HG03025 (cell line): ENCODE data around the gene GPR18.
"Not testable (repeated sequence)": the region's sequence is repeated elsewhere in the genome, so short reads cannot be mapped to it uniquely, and the experiment has no call there.

ENCODE experiments used
- ATAC-seq: cut with Tn5 transposase; IDR thresholded peaks from one replicate; pipeline ENCODE4 v1.9.1; 2021; ENCODE audit warnings: mild to moderate bottlenecking, moderate library complexity; ENCODE audit not compliant: unreplicated experiment, low FRiP score

Gene GPR18

DNA sequence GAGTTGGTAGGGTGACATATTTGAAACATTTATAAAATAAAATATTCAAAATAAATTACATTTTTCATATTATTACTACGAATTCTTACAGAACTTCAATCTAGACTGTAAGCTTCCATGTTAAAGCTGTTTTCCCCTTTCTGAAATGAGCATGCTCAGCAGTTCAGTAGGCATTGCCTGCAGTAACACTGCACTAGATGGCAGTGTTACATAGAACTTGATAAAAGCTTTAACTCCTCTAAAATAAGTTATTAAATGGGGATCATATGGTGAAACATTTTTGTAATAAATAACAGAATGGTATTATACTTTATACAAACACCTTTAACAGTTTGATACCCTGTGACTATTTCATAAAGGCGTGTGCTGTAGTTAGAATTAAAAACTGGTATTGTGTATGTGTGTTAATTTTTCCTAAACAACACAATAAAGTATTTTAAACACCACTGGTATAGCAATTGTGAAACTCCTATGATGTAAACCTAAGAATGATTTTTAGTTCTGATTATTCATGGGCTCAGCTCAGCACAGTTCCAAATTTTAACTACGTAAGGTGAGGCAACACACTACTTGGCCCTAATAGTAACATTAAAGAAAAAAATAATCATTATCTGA is 11.6 kb upstream of the GPR18 start:
- peak; percentile 59 for ATAC-seq

DNA sequence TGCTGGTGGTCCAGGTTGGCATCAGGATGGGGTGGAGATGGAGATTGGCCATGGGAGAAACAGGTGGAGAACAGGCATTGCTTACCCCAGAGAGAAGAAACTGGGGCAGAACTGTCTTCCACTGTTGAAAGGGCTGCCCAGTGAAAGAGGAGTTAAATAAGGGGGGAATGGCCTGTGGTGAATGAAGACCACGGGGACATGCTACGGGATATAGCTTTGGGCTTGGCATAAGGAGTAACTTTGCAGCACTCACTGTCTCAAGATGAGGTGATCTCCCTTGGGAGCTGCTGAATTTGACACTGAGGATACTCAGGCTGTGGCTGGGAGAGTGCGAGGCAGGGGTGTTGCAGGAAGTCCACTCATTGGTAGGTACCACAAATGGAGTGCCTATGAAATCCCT is 10.6 kb upstream of the GPR18 start:
- ATAC-seq: no peak

DNA sequence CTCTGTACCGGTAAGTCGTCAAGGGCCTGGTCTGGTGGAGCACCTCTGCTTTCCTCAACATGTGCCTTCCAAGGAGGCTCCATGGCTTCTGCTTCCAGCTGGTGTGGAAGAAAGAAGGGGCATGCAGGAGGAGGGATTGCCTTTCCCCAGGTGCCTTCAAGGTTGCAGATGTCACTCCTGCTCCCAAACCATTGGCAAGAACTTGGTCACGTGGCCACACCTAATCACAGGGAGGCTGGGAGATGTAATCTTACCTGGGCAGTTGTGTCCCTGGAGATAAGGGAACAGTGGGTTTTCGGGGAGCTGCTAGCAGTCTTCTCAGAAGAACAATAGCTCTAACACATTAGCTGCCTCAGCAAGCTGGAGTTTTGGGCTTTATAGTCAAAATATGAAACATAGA is 9.7 kb upstream of the GPR18 start:
- ATAC-seq: no peak

DNA sequence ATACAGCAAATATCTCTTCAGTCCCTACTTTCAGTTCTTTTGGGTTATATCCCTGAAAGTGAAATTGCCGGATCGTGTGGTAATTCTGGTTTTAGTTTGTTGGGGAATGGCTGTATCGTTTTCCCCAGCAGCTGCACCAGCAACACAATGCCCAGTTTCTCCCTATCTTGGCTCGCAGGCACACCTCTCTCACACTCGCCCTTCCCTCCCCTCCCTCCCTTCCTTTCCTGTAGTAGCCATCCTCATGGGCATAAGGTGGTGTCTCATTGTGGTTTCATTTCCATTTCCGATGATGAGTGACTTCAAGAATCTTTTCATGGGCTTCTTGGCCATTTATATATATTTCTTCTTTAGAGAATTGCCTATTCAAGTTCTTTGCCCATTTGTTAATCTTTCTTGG is 8.6 kb upstream of the GPR18 start:
- no peak for ATAC-seq

DNA sequence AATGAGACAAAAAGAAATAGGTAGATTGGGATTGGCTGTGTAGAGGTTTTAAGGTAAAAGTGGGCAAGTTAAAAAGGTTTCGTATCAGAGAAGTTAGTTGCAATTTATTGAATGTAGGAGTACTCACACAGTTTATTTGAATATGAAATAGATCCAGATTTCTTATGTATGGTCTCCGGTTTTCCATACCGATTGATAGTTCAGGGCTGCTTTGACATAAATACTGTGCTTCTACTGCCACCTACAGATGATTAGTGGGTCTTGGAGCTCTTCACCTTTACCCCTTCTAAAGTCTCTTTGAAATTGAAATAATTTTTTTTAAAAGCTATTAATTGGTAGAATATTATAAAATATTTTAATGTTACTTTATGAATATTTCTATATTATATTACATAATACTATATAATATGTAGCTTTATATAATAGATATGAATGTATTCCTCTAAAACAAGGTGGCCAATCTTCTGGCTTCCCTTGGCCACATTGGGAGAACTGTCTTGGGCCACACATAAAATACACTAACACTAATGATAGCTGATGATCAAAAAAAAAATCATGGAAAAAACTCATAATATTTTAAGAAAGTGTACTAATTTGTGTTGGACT is 7.7 kb upstream of the GPR18 start:
- no peak for ATAC-seq

DNA sequence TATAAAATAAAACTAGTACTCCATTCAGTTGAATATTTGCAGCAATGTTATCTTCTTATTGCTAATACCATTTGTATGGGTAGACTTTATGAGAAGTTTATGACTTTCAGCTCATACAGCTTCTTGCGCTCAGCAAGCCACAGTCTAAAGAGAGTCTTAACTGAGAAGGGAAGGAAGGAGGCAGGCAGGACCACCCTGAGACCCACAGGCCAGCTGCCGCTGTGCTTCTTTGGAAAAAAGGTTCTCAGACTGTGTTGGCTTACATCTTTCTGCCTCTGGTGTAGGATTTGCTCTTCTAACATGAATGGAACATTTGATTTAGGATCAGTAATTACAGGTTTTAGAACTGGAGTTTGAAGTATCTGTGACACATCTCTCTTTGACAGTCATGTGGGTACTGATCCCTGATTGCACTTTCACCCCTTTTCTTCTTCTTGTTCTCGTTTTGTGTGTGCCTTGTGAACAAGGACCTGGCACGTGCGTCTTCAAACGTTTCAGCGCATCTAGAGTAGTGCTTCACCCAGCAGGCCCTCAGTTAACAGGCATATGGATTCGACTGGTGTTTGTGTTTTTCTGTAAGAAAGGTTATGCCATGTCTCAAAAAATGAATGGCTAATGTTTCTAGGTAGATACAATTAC is 7.1 kb upstream of the GPR18 start:
- no peak for ATAC-seq

DNA sequence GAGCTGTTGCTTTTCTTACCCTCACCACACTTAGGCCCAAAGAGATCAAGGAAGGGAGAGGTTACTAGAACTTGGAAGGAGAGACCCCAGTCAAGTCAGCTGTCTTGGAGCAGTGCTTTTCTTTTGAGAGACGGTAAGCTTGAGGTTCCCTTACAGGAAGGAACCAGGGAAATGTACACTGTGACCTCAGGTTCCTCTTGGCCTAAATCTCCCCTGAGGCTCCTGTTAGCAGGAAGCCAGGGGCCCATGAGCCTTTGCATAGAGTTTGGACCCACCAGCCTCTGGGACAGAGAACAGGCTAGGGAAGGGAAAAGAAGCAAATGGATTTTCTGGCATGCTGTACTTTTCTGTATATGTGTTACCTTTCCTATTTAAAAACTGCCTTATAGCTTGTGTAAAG is 5.9 kb upstream of the GPR18 start:
- no peak for ATAC-seq

DNA sequence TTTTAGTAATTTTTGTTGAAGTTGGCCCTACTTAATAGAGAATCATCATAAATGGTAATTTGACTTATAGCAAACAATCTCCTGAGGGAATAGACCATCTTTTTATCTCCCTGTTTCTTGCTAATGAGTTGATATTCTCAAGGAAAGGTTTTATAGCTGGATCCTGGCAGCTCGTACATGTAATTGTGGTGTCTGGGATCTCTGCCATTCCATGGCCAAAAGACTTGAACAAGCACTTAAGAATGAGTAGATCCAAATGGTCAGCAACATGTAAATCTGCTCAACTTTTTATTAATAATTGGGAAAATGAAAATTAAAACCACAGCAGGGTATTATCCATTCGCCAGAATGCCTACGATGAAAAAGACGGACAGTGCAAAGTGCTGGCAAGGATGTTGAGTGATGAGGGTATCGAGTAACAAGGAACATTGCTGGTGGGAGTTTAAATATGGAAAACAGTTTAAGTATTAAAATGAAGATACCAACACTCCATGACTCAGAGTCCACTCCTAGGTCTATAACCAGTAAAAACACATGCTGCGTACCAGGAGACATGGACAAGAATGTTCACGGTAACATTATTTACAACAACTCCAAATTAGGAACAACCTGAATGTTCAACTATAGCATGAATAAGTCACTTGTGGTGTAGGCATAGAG is 5.1 kb upstream of the GPR18 start:
- no peak for ATAC-seq

DNA sequence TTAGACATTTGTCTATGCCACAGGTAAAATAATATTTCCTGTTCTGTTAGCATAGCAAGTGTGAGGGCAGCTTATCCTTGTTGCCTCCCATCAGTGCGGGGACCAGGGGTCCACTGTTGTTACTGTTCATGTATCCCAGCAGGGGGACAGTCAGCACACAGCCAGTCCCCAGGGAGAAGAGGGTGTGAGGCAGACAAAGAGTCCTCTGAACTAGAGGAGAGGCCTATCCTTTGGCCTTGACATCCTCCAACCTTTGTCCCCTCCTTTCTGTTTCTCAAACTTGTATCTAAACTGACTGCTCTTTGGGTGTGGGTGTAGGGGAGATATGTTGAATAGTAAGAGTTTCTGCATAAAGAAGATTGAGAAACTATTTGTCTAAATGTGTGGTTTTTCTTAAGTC is 2.9 kb upstream of the GPR18 start:
- ATAC-seq: no peak

DNA sequence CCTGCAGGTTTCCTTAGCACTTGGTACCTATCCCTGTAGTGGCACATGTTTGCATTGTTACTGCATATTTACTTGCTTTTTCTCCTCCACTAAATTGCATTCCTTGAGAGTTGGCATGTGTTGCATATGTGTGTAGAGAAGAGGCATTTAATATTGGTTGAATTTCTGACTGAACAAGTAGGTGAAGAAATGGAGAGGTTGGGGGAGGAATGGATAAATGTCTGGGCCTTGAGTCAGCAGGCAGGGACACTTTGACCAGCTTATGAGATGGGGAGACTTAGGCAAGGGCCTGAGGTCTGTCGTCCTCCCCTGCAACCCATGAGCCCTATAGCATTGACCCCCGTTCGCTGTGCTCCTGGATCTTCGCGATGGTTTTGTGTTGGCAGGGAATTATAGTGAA is 2.0 kb upstream of the GPR18 start:
- ATAC-seq: no peak

DNA sequence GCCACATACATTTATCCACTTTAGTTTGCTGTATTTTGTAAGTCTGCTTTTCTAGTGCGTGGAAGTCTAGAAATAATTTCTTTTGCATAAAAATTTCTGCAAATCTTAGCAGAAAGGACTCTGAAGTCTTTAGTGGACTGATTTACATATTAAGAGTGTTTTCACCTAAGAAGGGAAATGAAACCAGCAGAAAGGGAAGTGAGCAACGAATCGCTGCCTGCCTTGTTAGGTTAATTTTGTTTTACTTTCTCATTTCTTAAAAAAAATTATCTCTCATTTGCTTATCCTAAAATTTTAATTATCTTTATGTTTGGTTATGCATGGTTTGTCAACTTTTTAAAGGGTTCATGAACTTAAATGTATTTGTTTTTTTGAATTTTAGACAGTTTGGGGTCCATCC is 767 bp upstream of the GPR18 start:
- ATAC-seq: peak; percentile 69

DNA sequence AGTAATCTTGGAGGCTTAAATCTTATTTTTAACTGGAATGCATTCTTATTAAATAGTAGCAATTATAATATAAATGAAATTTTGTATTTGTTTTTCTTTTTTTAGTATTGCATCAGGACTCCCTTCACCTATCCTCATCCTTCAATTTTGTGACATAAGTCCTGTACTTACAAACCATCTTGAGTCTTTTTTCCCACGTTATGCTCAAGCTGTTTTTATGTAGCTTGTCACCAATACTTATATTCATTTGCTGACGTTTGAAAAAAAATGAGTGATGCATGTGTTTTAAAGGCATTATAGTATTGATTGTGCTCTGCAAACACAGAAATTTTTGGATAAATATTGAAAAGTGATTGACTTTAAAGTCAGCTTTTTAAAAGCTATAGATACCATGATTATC is 888 bp downstream of the GPR18 start:
- ATAC-seq: no peak

DNA sequence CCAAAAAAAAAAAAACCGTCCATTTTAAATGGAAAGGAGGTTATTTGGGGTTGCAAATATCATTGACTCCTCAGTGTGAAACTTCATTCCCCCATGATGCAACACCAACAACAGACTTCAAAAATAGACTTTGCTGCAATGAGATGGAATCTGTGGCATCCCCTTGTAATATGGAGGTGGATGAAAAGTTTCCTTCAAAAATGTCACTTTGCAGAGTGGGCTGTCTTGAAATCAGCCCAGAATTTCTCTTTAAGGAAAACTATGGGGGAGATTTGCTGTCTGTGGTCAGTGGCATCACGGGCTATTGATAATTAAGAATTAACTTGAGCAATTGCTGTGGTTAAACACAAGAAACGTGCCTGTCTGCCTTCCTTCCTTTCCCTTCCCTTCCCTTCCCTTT is 1.5 kb downstream of the GPR18 start:
- ATAC-seq: no peak

DNA sequence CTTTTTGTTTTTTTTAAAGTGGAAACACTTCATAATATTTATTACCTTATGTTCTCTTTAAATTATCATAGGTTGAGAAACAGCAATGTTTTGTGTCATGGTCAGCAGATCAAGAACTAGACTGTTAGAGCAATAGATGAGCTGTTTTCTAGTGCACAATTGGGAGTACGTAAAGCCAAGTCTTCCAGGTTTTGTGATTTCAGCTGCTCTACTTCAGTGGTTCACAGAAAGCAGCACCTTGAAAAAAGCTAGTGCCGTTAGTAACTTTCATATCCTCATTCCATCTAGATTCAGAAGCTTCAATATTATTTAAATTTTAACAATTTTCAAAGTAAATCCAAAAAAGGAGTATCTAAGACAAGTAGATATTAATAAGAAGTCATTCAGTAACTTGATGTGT is 1.9 kb downstream of the GPR18 start:
- ATAC-seq: no peak

DNA sequence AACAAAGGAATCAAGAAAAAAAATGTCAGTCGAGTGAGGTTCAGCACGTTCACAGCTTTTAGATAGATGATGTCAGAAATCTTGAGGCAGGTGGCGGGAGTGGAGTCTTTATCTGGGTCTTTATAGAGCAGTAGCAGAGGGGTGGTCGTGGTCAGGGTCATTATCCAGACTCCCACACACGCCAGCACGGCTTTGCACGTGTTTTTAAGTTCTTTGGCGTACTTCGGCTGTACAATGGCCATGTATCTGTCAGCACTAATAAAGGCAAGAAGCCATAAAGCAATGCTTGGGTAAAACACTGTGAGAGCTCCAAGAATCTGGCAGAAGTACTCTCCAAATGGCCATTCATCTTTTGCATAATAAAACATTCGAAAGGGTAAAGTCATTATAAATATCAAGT is 2.9 kb downstream of the GPR18 start:
- ATAC-seq: no peak

DNA sequence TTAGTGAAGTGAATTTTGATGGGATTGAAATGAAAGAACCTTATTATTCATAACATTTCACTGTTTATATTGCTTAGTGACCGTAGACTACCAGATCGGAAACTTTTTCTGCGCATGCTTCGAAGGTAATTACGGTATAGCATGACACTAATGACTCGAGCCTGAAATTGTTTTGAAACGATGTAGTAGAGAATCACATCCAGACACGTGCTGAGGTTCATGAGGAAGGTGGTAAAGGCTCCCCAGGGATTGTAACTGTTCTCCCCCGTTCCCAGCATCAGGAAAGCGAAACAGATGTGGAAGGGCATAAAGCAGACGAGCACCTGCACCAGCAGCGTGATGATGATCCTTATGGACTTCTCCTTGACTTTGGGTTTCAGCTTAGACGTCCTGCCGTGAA is 3.3 kb downstream of the GPR18 start:
- no peak for ATAC-seq

DNA sequence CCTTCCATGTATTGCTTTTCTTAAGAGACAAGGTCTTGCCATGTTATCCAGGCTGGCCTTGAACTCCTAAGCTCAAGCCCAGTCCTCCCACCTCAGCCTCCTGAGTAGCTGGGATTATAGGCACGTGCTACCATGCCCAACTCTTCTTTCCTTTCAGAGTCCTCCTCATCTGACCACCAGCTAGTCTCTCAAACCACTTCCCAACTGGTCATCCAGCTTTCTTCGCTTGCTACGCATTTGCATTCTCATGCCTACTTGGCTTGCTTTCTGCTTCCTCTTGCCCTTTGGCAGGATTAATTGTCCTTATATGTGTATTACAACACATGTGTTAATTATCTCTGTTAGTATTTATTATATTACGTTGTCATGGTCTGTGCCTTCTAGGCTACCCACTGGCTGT is 6.3 kb downstream of the GPR18 start:
- ATAC-seq: no peak

DNA sequence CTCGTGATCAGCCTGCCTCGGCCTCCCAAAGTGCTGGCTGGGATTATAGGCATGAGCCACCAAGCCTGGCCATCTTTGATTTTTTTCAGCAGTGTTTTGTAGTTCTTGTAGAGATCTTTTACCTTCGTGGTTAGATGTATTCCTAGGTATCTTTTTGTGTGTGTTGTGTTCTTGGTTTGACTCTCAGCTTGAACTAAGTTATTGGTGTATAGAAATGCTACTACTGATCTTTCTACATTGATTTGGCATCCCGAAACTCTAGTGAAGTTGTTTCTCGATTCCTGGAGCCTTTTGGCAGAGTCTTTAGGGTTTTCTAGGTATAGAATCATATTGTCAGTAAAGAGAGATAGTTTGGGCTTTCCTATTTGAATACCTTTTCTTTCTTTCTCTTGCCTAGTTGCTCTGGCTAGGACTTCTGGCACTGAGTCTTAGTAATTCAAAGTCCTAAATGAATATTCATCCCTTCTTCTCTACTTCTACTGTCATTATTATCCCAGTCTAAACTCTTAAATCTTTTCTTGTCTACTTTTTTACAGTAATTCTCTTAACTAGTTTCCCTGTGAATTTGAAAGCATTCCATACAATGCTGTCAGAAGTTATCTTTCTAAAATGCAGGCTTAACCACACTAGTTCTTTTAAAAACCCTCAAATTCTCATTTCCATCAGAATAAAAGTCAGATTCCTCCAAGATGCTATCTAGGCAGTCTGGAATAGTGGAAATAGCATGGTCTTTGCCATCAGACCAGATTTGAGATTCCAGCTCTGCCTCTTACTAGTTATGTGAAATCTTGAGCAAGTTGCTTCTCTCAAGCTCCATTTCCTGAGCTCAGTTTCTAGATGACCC is 7.0 kb downstream of the GPR18 start:
- no peak for ATAC-seq

DNA sequence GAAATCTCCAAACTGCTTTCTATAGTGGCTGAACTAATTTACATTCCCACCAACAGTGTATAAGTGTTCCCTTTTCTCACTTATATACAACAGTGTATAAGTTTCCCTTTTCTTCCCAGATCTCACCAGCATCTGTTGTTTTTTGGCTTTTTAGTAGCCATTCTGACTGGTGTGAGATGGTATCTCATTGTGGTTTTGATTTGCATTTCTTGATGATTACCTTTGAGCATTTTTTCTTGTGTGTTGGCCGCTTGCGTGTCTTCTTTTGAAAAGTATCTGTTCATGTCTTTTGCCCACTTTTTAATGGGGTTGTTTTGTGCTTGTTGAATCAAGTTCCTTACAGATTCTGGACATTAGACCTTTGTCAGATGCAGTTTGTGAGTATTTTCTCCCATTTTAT is 8.6 kb downstream of the GPR18 start:
- not testable (repeated sequence) for ATAC-seq

DNA sequence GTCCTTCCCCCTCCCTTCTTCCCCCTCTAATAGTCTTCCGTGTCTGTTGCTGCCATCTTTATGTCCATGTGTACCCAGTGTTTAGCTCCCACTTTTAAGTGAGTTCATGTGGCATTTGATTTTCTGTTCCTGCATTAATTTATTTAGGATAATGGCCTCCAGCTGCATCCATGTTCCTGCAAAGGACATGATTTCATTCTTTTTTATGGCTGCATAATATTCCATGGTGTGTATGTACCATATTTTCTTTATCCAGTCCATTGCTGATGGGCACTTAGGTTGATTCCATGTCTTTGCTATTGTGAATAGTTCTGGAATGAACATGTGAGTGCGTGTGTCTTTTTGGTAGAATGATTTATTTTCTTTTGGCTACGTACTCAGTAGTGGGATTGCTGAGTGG is 9.0 kb downstream of the GPR18 start:
- not testable (repeated sequence) for ATAC-seq

DNA sequence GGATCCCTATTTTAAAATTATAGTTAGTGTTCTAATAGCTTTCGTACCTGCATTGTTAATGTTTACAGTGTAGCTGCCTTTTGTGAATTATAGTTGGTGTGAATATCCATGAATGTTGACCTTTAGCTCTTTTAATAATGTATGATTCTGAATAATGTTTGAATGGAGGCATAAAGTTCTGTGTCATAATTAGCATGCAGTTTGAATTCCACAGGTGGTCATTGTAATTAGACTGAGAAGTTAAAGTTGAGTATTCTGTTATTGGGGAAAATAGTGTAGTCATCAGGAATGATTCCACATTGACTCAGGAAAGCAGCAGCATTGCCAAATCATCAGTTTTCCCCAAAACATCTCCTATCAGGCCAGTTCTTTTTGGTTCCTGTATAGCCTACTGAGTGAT is 12.1 kb downstream of the GPR18 start:
- no peak for ATAC-seq
